MCF 10A (cell line): ENCODE results near the gene VMP1. TPM values are rescaled to one million over a fixed set of nuclear protein-coding genes. Genes with fewer than 3 reads are reported as not detected.

Experiments
- BruUV-seq: library from RNA; stranded (reverse); fragments of 400-500 nt; replicated peaks from 2 replicates; lab custom pipeline; 2021; lab: Mats Ljungman, UMichigan
- CTCF ChIA-PET: fragments of 300-600 bp; sonication (Branson Sonifier 250); formaldehyde crosslinking; extraction: SDS; loops from one replicate; lab custom pipeline; 2021; ENCODE audit warnings: antibody characterized with exemption, inconsistent platforms; lab: Yijun Ruan, JAX
- POLR2A ChIA-PET: fragments of 300-600, 350-650 bp; sonication (Branson Sonifier 250); formaldehyde crosslinking; extraction: SDS; loops from one replicate; lab custom pipeline; 2020; ENCODE audit warnings: antibody characterized with exemption, inconsistent platforms; lab: Yijun Ruan, JAX
- DNase-seq: peaks from one replicate; pipeline ENCODE4 v3.0.0-alpha.2; 2018; ENCODE audit not compliant: unreplicated experiment
- H3K27ac Mint-ChIP-seq: one replicate; pipeline ENCODE4 v1.8.0; 2022; ENCODE audit warnings: mild to moderate bottlenecking, low read depth, mixed read lengths; ENCODE audit not compliant: unreplicated experiment
- H3K27me3 Mint-ChIP-seq: one replicate; pipeline ENCODE4 v1.8.0; 2022; ENCODE audit warnings: mixed read lengths; ENCODE audit not compliant: insufficient read depth, unreplicated experiment
- H3K36me3 Mint-ChIP-seq: one replicate; pipeline ENCODE4 v1.8.0; 2022; ENCODE audit warnings: mild to moderate bottlenecking, moderate library complexity, mixed read lengths; ENCODE audit not compliant: insufficient read depth, unreplicated experiment
- H3K4me1 Mint-ChIP-seq: one replicate; pipeline ENCODE4 v1.8.0; 2022; ENCODE audit warnings: mixed read lengths; ENCODE audit not compliant: insufficient read depth, unreplicated experiment
- H3K4me3 Mint-ChIP-seq: one replicate; pipeline ENCODE4 v1.8.0; 2022; ENCODE audit warnings: mild to moderate bottlenecking, moderate library complexity, mixed read lengths; ENCODE audit not compliant: unreplicated experiment
- H3K9me3 Mint-ChIP-seq: one replicate; pipeline ENCODE4 v1.8.0; 2022; ENCODE audit warnings: mixed read lengths; ENCODE audit not compliant: unreplicated experiment
- CTCF ChIP-seq: fragments of 200-600 bp; IDR thresholded peaks from one replicate; pipeline ENCODE4 v1.8.0; 2022; ENCODE audit warnings: antibody characterized with exemption, mild to moderate bottlenecking; ENCODE audit not compliant: unreplicated experiment
- intact Hi-C: fragments of 100-400 bp; cut with micrococcal nuclease; formaldehyde crosslinking; loops from 2 replicates; pipeline ENCODE4 v1.14.1; 2022
- total RNA-seq: library from RNA; stranded (reverse); gene quantifications from 2 replicates; pipeline ENCODE4 v1.2.3, GENCODE V29; 2022

VMP1 gene
- total RNA-seq, 1 experiment from 2014 or later = 228 TPM

GRCh38 chr17:59858167-59858816, 150.8 kb downstream of the VMP1 start:
- Mint-ChIP-seq H3K27me3 (no peaks in the 10 kb centered on the region), H3K9me3 (no peaks in the 10 kb centered on the region), H3K36me3 (peaks cover 12% of the 10 kb centered on the region), H3K27ac (no peak overlapping the region), H3K4me1 (peaks cover 9% of the 10 kb centered on the region), H3K4me3 (no peak overlapping the region)
- intact Hi-C loops = loop anchor here (2.0 kb wide), 1 partner anchor 337 kb away; no protein-coding TSS in a partner anchor
- no peak for TF ChIP-seq CTCF
- CTCF ChIA-PET = interaction anchor here (0.6 to 2.9 kb wide), 12 partner anchors 9 to 348 kb away, joined by 3 to 46 read pairs (median 4); no protein-coding TSS in a partner anchor
- DNase-seq = no peak
- BruUV-seq = no TSS peak
- POLR2A ChIA-PET = interaction anchor here (0.6 to 1.8 kb wide), 7 partner anchors 11 to 239 kb away, joined by 3 to 9 read pairs (median 6); partner anchors contain the start of genes PTRH2 and VMP1

- peaks cover 5% of the 10 kb centered on the region for H3K4me1 Mint-ChIP-seq
- H3K36me3 Mint-ChIP-seq = peaks cover 10% of the 10 kb centered on the region
- H3K27ac Mint-ChIP-seq = no peak overlapping the region
- BruUV-seq = no TSS peak
- H3K27me3 Mint-ChIP-seq = no peaks in the 10 kb centered on the region
- H3K9me3 Mint-ChIP-seq = no peaks in the 10 kb centered on the region
- H3K4me3 Mint-ChIP-seq = no peak overlapping the region
- CTCF ChIA-PET = interaction anchor here (0.6 to 2.9 kb wide), 12 partner anchors 9 to 177 kb away, joined by 3 to 46 read pairs (median 4); no protein-coding TSS in a partner anchor
- no peak for TF ChIP-seq CTCF
- POLR2A ChIA-PET = interaction anchor here (0.6 to 1.8 kb wide), 13 partner anchors 10 to 240 kb away, joined by 3 to 9 read pairs (median 5); partner anchors contain the start of genes PTRH2 and VMP1
- DNase-seq = no peak
- intact Hi-C loops = loop anchor here (1.0 to 2.0 kb wide), 3 partner anchors 106 to 338 kb away; no protein-coding TSS in a partner anchor
Measured at GRCh38 chr17:59858932-59859331, 151.5 kb downstream of the VMP1 start.

GRCh38 chr17:59859444-59860025, 152.1 kb downstream of the VMP1 start:
- CTCF ChIA-PET = interaction anchor here (0.6 to 2.9 kb wide), 11 partner anchors 10 to 126 kb away, joined by 3 to 46 read pairs (median 4); no protein-coding TSS in a partner anchor
- intact Hi-C loops = loop anchor here (1.0 to 2.0 kb wide), 3 partner anchors 106 to 339 kb away; no protein-coding TSS in a partner anchor
- POLR2A ChIA-PET = interaction anchor here (0.6 to 1.8 kb wide), 12 partner anchors 9 to 238 kb away, joined by 3 to 9 read pairs (median 5); partner anchors contain the start of genes PTRH2 and VMP1
- peak; percentile 56 for TF ChIP-seq CTCF
- peaks cover 10% of the 10 kb centered on the region for H3K36me3 Mint-ChIP-seq
- H3K27ac Mint-ChIP-seq = no peak overlapping the region
- H3K9me3 Mint-ChIP-seq = no peaks in the 10 kb centered on the region
- no peaks in the 10 kb centered on the region for H3K27me3 Mint-ChIP-seq
- DNase-seq = peak; percentile 44
- H3K4me3 Mint-ChIP-seq = no peak overlapping the region
- H3K4me1 Mint-ChIP-seq = peaks cover 5% of the 10 kb centered on the region
- BruUV-seq = no TSS peak

- no TSS peak for BruUV-seq
- ChIA-PET CTCF (interaction anchor here (0.5 to 2.0 kb wide), 2 partner anchors 112 to 117 kb away, joined by 3 to 5 read pairs; no protein-coding TSS in a partner anchor), POLR2A (interaction anchor here (0.7 to 1.1 kb wide), 3 partner anchors 9 to 111 kb away, joined by 3 read pairs; no protein-coding TSS in a partner anchor)
- Mint-ChIP-seq H3K36me3 (peaks cover 17% of the 10 kb centered on the region), H3K27me3 (no peaks in the 10 kb centered on the region), H3K9me3 (no peaks in the 10 kb centered on the region), H3K4me3 (no peak overlapping the region), H3K4me1 (no peaks in the 10 kb centered on the region), H3K27ac (no peak overlapping the region)
- TF ChIP-seq CTCF = no peak
- no peak for DNase-seq
- intact Hi-C loops = no loop called here
Measured at GRCh38 chr17:59863616-59864015, 156.2 kb downstream of the VMP1 start.
